ENCODE results near the gene PRICKLE3. TPM values are rescaled to one million over a fixed set of nuclear protein-coding genes. Genes with fewer than 3 reads are reported as not detected.
"Not testable (repeated sequence)": the region's sequence is repeated elsewhere in the genome, so short reads cannot be mapped to it uniquely, and the experiment has no call there.

Gene PRICKLE3
- total RNA-seq, 1 experiment from 2014 or later = 7.2 TPM

DNA sequence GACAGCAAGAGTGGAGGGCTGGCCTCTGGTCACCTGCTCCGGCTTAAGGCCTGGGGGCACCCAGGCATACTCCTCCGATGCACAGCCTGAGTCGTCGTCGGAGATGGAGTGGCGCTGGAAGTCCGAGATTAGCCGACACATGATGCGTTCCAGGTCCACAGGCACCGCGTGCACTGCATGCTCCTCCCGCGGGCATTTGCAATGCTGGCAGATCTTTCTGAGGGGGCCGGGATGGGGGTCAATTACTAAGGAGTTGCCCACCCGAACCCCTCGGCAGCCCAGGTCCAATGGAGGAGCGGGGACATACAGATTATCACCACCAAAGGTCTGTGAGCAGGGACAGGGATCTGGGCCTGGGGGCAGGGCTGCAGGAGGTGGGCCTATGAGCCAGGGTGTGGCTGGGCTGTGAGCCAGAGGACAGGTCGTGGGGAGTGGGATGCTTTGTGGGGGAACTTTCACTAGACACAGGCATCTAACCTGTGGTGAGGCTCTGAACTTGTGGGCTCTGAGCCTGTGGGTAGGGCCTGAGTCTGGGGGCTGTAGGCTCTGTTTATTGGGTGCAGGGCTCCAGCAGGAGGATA, 2.4 kb downstream of the PRICKLE3 start:
- no peak for DNase-seq (ENCODE audit: low read depth)

DNA sequence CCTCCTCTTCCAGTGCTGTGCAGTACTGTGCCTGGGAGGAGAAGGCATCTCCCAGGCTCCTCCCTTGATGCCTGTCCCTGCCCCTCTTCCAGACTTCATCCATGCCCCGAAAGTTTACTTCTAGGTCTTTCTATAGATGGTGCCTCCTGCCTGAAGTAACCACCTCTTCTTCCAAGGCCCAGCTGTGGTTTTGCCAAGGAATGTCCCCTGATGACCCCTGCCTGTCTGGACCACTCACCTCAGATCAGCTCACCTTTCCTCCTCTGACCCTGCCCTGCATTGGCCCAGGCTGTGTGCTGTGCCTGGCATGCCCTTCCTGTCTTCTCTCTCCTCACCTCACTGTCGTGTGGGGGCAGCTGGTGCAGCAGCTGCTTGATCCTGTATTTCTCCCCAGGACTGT, 6.8 kb downstream of the PRICKLE3 start:
- DNase-seq (ENCODE audit: low read depth) = no peak

DNA sequence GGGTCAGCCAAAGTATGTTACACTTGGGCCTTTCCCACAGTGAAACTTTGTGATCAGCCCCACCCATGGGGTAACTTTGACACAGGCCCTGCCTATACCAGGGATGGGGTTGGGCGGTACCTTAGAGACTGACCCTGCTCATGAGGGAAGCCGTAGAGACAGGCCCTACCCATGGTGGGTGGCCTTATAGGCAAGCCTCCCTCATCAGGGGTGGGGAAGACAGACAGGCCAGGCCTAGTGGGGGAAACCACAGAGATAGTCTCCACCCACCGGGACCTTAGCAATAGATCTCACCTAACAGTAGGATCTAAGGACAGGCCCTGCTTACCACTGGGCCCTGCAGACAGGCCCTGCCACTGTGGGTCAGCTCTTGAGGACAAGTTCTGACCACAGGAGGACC, 7.6 kb downstream of the PRICKLE3 start:
- no peak for DNase-seq (ENCODE audit: low read depth)

DNA sequence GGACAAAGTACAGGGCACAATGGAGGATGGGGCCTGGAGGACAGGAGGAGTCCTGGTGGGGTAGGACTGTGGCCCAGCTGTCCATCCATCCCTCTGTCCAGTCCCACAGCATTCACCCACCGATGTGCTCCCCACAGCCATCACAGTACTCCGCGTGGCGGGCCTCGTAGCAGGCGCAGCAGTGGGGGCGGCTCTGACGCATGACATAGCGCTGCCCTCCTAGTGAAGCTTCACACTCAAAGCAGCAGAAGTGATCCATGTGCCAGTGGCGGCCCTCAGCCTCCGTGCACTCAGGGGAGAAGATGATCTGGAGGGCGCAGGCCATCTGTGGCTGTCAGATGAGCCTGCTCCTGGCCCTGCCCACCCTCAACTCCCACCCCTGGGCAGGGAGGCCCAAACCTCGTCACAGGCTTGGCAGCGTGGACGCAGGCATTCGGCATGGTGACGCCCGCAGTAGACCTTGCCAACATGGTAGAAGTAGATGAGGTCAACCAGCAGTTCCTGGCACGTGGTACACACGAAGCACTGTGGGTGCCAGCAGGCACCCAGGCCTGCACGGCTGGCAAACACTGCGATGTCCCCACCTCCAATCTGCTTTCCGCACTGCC, 8.2 kb downstream of the PRICKLE3 start:
- no peak for DNase-seq (ENCODE audit: low read depth)

DNA sequence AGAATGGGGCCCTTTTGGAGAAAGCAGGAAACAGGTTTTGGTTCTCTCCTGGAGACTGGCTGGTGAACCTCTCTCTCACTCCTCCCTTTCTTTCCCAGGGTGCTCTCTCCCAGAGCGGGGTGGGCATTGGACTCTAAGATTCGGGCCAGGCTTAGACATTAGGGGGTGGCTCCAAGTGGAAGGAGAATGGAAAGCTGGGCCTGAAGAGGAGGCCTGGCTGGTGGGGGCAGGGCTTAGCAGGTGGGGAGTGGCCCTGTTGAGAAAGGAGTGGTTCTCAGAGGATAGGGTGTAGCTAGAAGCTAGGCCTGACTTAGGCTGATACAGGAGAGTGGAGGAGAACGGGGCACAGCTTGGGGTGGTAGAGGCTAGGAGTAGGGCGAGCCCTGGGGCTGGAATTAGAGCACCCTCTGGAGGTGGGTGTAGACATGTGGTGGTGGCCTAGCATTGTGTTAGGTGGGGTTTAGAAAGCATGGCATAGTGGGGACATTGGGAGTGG, 8.8 kb downstream of the PRICKLE3 start:
- DNase-seq (ENCODE audit: low read depth) = peak; percentile 25

DNA sequence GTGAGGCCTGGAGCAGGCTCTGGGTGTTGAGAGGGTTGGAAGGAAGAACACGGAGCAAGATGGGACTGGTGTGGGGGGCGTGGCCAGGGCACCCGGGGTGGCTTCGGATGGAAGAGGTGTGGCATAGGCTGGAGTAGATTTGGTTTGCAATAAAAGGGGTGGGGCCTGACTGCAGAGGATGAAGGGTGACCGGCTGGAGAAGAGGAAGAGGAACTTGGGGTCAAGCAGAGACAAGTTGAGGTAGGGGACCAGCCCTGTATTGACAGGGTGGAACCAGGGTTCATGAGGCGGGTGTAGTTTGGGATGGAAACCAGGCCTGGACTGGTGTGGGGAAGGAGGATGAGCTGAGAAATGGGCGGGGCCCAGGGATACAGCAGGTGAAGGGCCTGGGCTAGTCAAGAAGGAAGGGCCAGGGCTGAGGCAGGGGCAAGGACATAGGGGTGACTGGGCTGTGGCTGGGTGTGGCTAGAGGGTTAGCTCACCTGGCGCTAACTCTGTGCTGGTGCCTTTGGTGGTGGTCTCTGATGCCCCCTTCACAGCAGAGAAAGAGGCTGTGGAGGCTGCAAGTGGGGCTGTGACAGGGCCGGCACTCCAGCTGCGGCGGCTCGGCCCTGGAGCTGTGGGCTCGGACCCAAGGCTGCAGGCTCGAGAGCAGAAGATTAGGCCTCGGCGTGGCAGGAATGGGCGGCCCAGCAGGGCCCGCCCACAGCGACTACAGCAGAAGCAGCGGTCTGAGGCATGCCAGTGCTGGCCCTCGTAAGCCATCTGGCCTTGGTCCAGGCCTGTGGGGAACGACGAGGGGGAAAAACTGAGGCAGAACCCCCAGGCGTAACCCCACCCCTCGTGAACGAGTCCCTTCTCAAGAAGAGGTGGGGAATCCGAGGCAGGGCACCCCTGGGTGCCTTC, 9.5 kb downstream of the PRICKLE3 start:
- peak; percentile 46 for DNase-seq (ENCODE audit: low read depth)

DNA sequence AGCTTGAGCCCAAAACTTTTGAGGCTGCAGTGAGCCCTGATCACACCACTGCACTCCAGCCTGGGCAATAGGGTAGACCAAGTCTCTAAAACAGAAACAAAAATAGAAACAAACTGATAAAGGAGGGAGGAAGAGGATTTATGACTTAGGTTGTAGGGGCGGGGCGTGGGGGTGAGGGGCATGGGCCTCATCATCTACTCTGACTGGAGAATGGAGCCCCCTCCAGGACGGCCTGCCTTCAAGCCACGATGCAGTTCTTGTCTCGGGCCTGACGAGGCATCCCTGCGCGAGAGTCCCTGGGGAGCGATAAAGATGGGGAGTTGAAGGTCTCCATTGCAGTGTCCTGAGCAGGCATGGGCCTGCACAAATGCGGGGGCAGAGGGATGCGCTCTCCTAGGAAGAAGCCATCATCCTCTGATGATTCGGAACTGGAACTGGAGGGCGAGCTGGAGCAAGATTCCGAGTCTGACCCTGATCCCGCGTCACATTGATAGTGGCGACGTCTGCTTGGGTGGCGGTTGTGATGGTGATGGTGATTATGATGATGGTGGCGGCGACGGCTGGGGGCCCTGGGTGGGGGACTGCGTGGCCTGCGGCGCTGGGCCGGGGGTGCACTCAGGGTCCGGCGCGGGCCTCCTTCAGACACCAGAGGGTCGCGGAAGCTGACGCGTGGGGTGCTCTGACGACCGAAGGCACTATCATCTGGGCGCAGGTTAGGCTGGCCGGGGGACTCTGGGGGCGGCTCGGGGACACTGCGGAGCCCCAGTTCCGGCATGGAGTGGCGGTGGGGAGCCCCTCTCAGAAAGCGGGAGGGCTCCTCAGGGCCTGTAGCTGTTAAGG, 10.5 kb downstream of the PRICKLE3 start:
- DNase-seq (ENCODE audit: low read depth) = no peak

DNA sequence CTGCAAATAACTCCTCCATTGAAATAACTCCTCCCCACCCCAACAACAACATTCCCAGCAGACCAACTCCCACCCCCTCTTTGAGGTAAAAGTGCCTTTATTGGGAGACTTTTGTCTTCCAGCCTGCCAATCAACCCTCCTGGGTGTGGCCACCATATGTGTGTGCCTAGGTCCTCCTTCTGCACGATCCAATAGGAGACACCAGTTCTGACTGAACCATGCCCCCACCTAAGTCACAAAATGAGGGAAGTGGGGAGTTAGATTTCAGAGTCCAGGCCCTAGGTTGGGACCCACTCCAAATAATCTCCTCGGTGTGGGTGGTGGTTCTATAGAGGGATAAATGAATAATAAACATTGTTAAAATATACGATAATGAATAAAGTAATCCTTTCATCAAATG, 11.4 kb downstream of the PRICKLE3 start:
- DNase-seq (ENCODE audit: low read depth) = no peak

DNA sequence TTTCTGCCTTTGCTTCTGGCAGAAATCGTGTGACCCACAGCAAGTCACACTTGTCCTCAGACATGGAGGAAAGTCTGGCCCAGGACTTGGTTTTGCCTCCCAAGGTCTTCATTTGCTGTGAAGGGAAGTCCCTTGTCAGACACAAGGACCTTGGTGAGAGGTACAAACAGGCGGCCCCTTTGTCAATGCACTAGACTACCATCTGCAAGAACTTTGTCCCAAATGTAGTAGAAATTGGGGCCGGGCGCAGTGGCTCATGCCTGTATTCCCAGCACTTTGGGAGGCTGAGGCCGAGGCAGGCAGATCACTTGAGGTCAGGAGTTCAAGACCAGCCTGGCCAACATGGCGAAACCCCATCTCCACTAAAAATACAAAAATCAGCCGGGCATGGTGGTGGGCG, 12.6 kb downstream of the PRICKLE3 start:
- DNase-seq (ENCODE audit: low read depth) = not testable (repeated sequence)

DNA sequence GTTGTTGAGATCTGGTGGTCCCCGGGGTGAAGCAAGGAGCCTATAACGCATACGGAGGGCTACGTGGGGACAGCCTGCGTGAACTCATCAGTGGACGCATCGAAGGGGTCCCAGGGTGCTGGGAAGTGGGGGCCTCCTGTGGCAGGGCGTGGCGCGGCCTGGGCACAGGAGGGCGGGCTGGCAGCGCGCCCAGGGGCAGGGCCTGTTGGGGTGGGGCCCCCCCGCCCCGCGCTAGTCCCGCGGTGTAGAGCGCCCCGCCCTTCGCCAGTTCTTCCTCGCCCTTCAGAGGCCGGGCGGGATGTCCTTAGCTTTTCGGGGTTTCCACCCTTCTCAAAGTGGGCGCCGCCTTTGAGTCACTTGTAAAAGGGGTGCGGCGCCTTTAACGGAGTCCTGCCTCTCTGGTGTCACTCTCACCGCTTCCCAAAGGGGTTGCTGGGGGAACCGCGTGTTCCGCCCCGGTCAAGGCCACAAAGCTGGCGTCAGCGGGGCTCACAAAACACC, 13.8 kb downstream of the PRICKLE3 start:
- peak; percentile 88 for DNase-seq (ENCODE audit: low read depth)

DNA sequence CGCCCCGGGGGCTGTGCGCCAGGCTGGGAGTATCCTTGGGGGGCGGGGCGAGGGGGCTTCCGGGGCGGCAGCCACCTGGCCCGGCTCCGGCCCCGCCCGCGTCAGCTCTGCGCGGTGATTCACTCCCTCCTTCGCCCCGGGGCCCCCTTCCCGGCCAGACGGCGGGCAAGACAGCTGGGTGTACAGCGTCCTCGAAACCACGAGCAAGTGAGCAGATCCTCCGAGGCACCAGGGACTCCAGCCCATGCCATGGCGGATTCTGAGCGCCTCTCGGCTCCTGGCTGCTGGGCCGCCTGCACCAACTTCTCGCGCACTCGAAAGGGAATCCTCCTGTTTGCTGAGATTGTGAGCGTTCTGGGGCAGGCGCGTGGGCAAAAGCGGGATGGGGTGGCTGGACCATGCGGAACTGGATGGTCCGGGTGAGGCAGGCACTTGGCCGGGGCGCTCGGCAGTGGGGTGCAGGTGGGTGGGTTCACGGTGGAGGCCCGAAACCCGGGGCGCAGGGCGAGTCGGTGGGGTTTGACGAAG, 14.4 kb downstream of the PRICKLE3 start, which contains the start of gene PLP2:
PLP2 (plus strand) TSS at position 147 of the 528 bp plus-strand sequence; CDS start at position 250, 103 bp downstream.
- DNase-seq (ENCODE audit: low read depth) = peak; percentile 87

DNA sequence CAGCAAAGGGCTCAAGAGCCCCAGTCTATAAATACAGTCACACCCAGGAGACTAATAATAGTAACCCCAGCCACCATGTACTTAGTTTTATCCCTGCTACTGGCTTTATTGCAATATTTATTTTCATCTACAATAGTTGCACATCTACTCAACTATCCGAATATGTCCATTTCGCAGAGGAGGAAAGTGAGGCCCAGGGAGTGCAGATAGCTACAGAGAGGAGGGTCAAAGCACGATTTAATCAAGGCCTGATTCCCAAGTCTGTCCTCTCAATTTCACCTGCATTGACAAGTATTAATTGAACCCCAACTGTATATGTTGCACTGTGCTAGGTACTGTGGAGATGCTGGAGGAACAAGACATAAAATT, 18.4 kb downstream of the PRICKLE3 start:
- no peak for DNase-seq (ENCODE audit: low read depth)

DNA sequence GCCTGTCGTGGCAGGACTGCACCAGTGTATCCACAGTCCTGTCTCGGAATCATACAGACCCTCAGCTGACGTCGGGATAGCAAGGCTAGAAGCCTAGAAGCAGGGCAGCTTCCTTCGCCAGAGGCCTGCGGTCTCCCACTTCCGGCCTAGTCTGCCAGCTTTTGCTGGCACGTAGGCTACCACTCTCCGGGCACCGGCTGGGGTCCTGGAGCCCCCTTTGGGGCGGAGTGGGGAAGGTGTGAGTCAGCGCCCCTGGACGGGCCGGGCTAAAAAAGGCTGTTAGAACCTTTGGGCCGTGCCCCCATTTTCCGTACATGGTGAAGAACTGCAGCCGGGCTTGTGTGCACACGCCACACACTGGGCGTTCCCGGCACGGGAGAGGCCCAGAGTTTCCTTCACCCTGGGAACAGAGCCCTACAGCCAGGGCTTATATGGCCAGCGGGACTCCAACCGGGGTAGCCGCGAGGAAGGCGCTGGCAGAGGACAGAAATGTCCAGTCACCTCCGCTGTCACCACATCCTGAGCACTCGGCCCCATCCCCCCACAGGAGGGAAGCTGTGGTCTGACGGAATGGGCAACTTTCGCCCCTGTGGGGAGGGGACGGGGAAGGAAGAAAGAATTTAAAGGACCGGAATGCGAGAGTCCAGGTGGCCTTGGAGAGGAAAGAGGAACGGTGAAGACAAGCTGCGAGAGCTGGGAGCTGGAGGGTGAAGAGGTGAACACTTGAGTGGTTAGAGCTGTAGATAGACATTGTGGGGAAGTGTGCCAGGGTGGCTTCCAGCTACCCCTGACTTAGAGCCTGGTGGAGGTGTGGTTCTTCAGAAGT, 19.0 kb downstream of the PRICKLE3 start:
- peak; percentile 96 for DNase-seq (ENCODE audit: low read depth)

DNA sequence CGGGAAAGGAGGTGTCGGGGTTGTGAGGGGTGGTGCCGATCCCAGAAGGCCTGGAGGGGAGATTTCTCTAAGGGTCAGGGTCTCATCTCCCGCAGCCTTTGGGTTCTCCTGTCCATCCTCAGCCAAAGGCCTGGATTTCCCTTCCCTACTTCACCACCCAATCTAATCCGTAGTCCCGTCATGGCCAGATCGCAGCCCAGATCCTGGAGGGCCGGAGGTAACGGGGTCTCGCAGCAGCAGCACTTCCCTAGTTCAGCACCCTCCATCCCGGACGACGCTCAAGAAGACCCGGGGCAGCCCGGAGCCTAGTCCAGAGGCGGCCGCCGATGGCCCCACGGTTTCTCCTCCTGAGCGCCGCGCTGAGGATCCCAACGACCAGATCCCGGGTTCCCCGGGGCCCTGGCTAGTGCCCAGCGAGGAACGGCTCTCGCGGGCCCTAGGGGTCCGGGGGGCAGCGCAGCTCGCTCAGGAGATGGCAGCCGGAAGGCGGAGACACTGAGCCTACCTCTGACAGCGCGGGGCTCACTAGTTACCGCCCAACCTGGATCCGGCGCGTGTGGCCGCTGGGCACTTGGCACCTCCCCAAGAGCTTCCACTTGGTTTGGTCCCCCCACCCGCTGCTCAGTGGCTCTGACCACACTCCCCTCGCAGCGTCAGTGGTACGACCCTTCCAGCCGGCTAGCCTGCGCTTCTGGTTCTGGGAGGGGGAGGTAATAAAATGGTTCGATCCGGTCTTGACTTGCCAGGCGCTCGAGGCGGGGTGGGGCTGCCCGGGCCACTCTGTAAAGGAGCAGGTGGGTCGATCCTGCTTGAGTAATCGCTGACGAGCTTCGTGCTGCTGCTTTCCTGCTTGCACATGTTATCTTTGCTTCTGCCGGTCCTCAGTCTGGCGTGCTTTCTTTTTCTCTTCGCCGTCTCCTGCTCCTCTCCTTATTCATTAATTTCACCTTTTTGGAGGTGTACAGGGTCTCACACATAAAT, 20.0 kb downstream of the PRICKLE3 start:
- peak; percentile 76 for DNase-seq (ENCODE audit: low read depth)

DNA sequence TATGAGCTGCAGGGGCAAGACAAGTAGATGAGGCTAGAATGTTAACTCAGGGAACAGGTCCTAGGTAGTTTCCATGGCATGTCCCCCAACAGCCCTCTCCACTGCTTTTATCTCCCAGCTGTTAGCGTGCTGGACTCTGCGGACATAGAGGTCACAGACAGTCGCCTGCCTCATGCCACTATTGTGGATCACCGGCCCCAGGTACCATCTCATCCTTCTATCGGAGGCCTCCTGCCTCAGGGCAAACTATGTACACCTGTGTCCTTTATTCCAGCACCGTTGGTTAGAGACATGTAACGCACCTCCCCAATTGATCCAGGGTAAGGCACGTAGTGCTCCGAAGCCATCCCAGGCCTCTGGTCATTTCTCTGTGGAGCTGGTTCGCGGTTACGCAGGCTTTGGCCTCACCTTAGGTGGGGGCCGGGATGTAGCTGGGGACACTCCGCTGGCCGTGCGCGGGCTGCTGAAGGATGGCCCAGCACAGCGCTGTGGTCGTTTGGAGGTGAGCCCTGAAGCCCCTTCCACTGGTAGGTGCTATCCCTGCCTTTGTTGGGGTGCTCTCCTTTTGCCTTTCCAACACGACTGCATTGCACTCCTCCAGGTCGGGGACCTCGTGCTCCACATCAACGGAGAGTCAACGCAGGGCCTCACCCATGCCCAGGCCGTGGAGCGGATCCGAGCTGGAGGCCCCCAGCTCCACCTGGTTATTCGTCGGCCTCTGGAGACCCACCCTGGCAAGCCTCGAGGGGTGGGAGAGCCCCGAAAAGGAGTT, 21.4 kb downstream of the PRICKLE3 start:
- DNase-seq (ENCODE audit: low read depth) = no peak

DNA sequence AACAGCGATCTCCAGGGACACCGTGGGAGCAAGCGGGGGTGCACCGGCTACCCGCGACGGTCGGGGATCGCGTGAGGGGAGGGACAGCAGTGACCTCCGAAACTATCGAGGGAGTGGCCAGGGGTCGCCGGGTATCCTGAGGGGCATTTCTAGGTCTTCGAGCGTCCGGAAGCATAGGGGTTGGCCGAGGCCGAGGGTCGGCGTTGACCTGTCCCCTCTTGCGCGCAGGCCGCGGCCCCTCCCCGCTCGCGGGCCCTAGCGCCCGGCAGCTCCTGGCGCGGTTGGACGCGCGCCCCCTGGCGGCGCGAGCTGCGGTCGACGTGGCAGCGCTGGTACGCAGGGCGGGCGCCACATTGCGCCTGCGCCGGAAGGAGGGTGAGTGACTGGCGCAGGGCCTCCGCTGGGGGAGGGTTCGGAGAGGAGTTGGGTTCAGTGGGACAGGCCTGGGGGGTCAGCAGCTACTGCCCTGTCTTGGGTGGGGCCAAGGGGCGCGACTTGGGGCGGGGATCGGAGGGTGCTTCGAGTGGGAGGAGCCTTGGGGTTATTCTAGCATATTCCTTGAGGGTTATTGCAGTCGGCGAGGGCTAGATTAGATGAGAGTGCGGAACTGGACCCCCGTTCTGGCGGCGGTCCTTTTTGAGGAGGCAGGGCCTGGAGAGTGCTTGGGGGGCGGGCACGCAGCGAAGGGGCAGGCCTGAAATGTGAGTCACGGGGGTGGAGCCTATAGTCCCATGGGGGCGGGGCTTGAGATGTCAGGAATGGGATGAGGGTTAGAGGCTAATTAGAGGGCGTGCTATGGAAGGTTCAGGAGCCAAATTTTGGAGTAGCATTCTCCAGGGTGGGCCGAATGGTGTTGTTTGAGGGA, 22.4 kb downstream of the PRICKLE3 start:
- DNase-seq (ENCODE audit: low read depth) = peak; percentile 87

DNA sequence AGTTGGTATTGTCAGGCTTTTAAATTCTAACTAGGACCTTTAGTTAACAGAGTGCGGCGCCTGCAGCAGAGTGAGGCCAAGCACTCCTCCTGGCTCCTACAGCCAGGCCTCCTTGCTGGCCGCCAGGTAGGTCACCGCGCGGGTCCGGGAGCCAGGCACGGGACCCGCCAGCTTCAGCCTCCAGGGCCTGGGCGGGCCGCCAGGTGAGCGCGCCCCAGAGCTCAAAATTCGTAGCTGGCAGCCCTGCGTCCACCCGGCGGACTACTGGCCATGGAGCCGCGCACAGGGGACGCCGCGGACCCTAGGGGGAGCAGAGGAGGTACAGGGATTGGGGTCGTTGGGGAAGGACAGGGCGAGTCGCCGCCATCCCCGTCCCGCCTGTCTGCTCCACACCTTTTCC, 23.6 kb downstream of the PRICKLE3 start, which contains the start of gene MAGIX:
MAGIX (plus strand) TSS at position 139 of the 400 bp plus-strand sequence; CDS start at position 271, 132 bp downstream.
- no peak for DNase-seq (ENCODE audit: low read depth)

Measured in RPMI7951 (cell line).